EL (cell line): ENCODE measurements around the gene A2ML1.
"Not testable (repeated sequence)": the region's sequence is repeated elsewhere in the genome, so short reads cannot be mapped to it uniquely, and the experiment has no call there.

Experiments used
- DNase-seq: peaks from one replicate; pipeline ENCODE4 v3.0.0-alpha.2; 2016

Gene A2ML1

DNA sequence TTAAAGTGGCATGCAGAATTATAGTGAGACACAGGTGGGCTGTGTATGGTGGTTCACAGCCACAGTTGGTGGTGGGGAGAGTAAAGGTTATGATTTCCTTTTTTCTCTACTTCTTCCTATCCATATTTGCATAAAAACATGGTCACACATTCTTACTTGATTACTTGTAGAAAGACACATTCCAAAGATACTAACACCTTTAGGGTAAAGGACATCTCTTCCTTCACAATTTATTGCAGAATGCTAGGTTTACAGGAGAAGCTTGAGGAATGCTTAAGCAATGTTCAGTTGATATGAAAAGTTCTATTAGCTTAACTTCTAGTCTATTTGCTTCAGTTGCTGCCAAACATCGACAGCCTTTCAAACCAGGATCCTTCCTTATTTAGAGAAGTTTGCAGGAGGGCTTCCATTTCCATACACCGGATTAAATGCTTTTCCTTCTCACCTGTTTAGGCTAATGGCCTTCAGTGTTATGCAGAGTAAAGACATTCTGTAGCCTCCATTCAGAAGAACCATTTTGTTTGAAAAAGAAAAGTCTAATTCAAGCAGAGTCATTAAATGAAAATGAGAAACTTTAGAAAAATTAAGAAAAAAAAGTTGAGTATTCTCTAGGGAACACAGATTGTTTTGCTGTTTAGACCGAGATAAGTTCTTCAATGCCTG, 89.3 kb downstream of the A2ML1 start:
- peak; percentile 17 for DNase-seq

DNA sequence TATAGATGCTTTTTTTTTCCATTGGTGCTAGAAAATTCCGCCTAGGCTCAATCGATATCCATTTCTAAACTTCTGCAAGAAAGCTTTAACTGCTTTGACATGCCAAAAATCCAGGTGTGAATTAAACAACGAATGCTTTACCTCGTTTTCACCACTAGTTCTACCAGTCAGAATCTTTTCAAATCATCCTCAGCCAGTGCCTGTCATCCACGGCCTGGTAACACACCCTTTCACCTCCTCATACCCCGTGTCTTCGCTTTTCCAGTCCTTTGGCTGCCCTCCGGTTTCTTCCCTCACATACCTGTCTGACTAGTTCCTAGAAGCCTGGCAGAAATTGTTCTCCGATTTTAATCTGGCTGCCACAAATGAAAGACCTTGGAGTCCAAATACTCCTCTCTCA, 90.5 kb downstream of the A2ML1 start:
- no peak for DNase-seq

DNA sequence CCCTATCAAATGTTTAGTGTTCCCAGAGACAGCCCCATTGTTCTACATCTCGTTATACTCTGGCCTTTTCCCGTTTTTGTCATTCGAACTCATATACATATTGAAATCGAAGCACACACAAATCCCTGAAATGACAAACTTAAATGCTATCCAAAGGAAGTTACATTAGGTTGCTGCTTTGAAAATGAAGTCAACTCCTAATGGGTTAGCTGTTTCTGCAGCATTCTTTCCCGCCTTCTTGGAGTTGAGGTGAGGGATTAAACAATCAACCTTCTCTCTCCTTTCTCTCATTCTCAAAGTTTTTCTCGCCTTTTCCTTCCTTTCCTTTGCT, 91.2 kb downstream of the A2ML1 start:
- no peak for DNase-seq

DNA sequence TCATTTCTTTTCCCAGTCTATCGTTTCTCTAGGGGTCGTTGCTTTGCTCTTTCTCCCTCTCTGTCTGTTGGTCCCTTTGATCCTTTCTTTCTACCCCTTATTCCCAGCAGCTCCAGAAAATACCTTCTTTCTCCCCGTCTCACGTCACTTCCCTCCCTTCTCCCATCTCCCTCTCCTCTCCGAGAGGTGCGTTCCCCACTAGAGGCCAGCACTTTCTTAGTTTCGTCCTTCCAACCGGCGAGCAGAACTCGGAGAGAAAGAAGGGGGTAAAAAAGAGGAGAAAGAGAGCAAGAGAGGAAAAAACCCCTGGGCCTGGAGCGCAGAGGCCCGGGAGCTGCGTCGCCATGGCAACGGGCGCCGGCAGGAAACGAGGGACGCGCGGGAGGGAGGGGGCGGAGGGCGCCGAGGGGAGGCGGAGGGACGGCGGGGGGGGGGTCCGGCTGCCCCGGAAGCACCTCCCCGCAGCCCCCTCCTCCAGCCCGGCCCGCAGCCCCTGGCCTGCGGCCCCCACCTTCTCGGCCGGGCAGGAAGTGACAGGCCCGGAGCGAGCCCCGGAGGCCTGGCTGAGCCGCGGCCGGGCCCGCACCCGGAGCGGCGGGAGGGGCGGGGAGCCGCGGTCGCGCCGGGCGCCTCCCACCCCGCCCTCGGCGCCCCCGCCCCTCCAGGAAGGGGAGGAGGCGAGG, 91.8 kb downstream of the A2ML1 start, which contains the start of gene PHC1:
PHC1 (plus strand) TSS at position 477 of the 683 bp plus-strand sequence. CDS start 3,169 bp downstream, outside the sequence.
- peak; percentile 79 for DNase-seq

DNA sequence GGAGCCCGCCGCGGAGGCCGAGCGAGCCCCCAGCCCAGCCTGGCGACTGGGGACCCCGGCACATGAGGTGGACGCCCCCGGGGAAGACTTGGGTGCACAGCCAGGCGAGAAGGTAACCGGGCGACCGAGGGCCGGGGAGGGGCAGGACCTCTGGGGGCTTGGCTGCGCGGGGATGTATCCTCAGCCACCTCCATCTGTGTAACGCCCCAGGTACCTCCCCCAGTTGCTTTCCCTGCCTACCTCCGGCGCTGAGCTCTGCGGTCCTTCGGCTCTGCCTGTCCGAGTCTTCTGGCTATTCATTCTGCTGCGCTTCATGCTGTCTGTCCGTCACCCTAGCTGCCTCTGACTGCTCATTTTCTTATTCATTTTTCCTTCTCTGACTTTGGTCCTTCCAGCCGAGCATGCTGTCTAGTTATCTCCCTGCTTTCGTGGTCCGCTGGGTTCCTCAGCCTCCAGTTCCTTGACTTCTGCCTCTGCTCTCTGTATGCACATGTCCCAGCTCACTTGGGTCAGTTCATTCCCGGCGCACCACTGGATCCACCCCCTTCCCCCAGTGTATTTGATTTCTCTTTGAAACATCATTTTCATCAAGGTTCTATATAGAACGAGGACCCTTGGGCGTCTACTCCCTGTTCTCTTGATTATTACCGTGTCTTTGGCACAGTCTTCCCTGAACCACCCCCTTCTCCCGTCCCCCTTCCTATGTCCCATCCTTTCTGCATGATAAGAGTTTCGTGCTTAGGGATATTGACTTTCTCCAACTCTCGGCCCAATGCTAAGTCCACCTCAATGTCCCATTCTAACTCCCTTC, 92.5 kb downstream of the A2ML1 start:
- peak; percentile 57 for DNase-seq

DNA sequence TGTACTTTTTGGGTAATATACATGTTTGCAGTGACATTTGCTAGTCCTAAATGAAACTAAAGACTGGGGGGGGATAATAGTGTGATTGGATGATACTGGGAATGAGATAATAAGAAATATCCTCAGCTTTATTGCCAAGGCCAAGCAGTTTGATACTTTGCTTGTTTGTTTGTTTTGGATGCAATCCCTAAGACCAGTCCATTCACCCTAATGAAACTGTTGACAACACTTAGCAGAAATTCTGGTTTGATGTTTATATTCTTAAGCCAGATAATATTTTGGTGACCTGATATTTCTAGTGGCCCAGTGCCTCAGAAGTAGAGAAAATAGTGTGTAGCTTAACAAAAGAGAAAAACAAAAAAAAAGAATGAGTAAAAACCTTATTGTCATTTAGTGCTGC, 93.7 kb downstream of the A2ML1 start:
- no peak for DNase-seq

DNA sequence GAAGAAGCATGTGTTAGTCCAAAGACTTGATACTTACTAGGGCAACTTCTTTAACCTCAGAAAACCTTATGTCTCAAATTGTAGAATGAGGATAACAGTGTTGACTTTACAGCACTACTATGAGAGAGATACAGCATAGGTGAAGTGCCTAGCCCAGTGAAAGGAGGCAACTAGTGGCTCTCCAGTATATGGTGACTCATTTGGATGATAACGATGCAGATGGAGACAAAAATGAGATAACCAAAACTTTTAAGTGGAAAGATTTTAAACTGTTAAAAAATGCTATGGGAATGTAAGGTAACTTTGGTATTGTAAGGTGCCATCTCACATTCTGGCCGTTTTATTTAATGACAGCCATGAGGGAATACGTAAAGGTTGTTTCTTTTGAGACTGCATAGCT, 94.6 kb downstream of the A2ML1 start:
- DNase-seq: no peak

DNA sequence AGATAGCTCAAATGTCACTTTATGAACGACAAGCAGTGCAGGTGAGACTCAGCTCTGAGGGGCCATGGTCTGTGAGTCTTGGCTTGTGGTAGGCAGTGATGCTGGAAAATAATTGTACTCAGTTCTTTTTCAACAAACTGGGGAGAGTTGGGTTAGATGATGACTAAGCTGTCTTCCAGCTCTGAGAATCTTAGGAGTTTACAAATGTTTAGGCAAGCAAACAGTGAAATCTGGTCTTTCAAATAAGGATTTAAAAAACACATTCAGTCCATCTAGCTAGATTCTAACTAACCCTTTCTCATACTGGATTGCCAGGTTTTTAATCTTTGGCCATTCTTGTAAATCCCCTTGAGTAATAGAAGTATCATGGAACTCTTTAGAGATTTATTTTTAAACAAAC, 95.3 kb downstream of the A2ML1 start:
- DNase-seq: no peak

DNA sequence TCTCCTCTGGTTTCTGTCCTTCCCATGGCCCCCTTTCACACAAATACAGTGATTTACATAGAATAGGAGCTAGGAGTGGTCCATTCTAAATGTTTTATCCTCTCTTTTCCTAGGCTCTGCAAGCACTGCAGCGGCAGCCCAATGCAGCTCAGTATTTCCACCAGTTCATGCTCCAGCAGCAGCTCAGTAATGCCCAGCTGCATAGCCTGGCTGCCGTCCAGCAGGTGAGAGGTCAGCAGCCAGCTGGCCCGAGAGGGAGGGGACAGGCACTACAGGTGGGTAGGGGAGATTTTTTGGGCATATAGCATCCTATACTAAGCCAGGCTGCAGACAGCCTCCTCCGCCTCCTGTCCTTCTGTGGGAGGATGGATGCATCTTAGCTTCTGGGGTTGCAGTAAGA, 97.2 kb downstream of the A2ML1 start:
- DNase-seq: not testable (repeated sequence)

DNA sequence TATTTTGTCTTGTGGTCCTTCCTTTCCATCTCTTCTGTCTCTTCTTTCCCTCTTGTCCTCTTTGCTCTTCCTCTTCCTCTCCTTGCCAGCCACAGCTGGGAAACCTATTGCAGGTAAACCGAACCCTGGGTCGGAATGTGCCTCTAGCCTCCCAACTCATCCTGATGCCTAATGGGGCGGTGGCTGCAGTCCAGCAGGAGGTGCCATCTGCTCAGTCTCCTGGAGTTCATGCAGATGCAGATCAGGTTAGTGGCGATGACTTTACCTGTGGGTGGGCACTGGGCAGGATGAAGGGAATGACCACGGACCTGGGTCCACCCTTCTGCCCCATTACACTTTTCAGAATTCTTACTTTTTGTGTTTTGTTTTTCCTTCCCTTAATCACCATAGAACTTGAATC, 100.1 kb downstream of the A2ML1 start:
- DNase-seq: no peak
